H1 (cell line): Measurements from ENCODE around the gene CLMP. TPM values are rescaled to one million over a fixed set of nuclear protein-coding genes. Genes with fewer than 3 reads are reported as not detected.

Source experiments
- CTCF ChIA-PET: fragments of 300-600 bp; sonication (Branson Sonifier 250); formaldehyde crosslinking; loops from one replicate; lab custom pipeline; 2021; ENCODE audit not compliant: partially characterized antibody; lab: Charles Lee
- POLR2A ChIA-PET: fragments of 300-600 bp; sonication (Branson Sonifier 250); formaldehyde crosslinking; loops from one replicate; lab custom pipeline; 2021; ENCODE audit warnings: inconsistent platforms; ENCODE audit not compliant: partially characterized antibody; lab: Charles Lee
- DNase-seq, 2 experiments: peaks; one replicate each; pipeline versions ENCODE4 v3.0.0 to v3.0.0-alpha.2; 2010 to 2022; ENCODE audit warnings: low spot score in 2 of 2, low read depth in 1 of 2, mixed read lengths in 1 of 2
- FAIRE-seq: peaks from 2 replicates; lab custom pipeline; 2011; peaks lifted over from hg19 to GRCh38; lab: Jason Lieb, UNC
- H2AFZ ChIP-seq: 2 replicates; pipeline ENCODE4 v1.8.1; 2012; ENCODE audit warnings: low read length, inconsistent platforms
- H2AK5ac ChIP-seq: 2 replicates; pipeline ENCODE4 v1.6.1; 2013; ENCODE audit warnings: low read depth, low read length
- H2BK120ac ChIP-seq: replicated peaks from 2 replicates; pipeline ENCODE3; 2013; ENCODE audit warnings: low read depth, low read length, inconsistent platforms
- H2BK12ac ChIP-seq: 2 replicates; pipeline ENCODE4 v1.6.1; 2013; ENCODE audit warnings: low read depth, low read length
- H2BK15ac ChIP-seq: 2 replicates; pipeline ENCODE4 v1.6.1; 2013; ENCODE audit warnings: low read length
- H2BK20ac ChIP-seq: 2 replicates; pipeline ENCODE4 v1.6.1; 2013; ENCODE audit warnings: low read length
- H2BK5ac ChIP-seq: 2 replicates; pipeline ENCODE4 v1.6.1; 2013; ENCODE audit warnings: low read depth, low read length
- H3K14ac ChIP-seq: 2 replicates; pipeline ENCODE4 v1.6.1; 2013; ENCODE audit warnings: inconsistent platforms; ENCODE audit not compliant: insufficient read length
- H3K18ac ChIP-seq: 2 replicates; pipeline ENCODE4 v1.6.1; 2013; ENCODE audit warnings: low read length; ENCODE audit errors: extremely low read depth
- H3K23ac ChIP-seq: 2 replicates; pipeline ENCODE4 v1.6.1; 2013; ENCODE audit warnings: inconsistent platforms; ENCODE audit not compliant: insufficient read length
- H3K23me2 ChIP-seq: 2 replicates; pipeline ENCODE4 v1.6.1; 2013; ENCODE audit warnings: low read depth, low read length
- H3K27ac ChIP-seq: 2 replicates; pipeline ENCODE4 v1.6.1; 2011; ENCODE audit warnings: low read depth, low read length, inconsistent platforms
- H3K27me3 ChIP-seq, 4 experiments: replicated peaks in 1 of 4; 1 replicate in 1 of 4; 2 replicates in 3 of 4; pipeline versions ENCODE4 v1.6.1 to v1.8.1; 2011 to 2013; ENCODE audit warnings: low read length in 3 of 4, mild to moderate bottlenecking in 3 of 4, inconsistent platforms in 2 of 4, mixed read lengths in 2 of 4, moderate library complexity in 1 of 4; ENCODE audit not compliant: control insufficient read depth in 3 of 4, insufficient read depth in 3 of 4; ENCODE audit errors: extremely low read depth in 1 of 4
- H3K36me3 ChIP-seq, 4 experiments: 2 replicates each; pipeline versions ENCODE4 v1.6.1 to v1.8.1; 2011 to 2013; ENCODE audit warnings: mild to moderate bottlenecking in 4 of 4, low read length in 3 of 4, moderate library complexity in 2 of 4, control low read depth in 1 of 4, inconsistent platforms in 1 of 4; ENCODE audit not compliant: insufficient read depth in 4 of 4, control insufficient read depth in 2 of 4
- H3K4ac ChIP-seq: replicated peaks from 2 replicates; pipeline ENCODE3; 2013; ENCODE audit warnings: low read length, low read depth, mixed read lengths, inconsistent platforms; ENCODE audit not compliant: insufficient read length
- H3K4me1 ChIP-seq, 4 experiments: replicated peaks in 1 of 4; 1 replicate in 1 of 4; 2 replicates in 3 of 4; pipeline versions ENCODE4 v1.6.1 to v1.8.1; 2011 to 2013; ENCODE audit warnings: low read length in 3 of 4, inconsistent platforms in 2 of 4, mixed read lengths in 1 of 4; ENCODE audit not compliant: insufficient read depth in 4 of 4, control insufficient read depth in 3 of 4
- H3K4me2 ChIP-seq, 2 experiments: 2 replicates each; pipeline versions ENCODE4 v1.6.1 to v1.8.1; 2011 to 2013; ENCODE audit warnings: low read depth in 2 of 2, low read length in 2 of 2, control low read depth in 1 of 2, inconsistent platforms in 1 of 2, mild to moderate bottlenecking in 1 of 2; ENCODE audit not compliant: insufficient read depth in 1 of 2
- H3K4me3 ChIP-seq, 4 experiments: fragments of 200-600, 300-600 bp in 1 of 4; sonication (generic), shearing (Covaris generic), sonication (Bioruptor Twin) in 1 of 4; 2 replicates each; pipeline versions ENCODE4 v1.5.1 to v1.8.1; 2011 to 2016; ENCODE audit warnings: low read length in 4 of 4, low read depth in 3 of 4, control low read depth in 2 of 4, inconsistent platforms in 2 of 4, mild to moderate bottlenecking in 2 of 4, mixed read lengths in 1 of 4, moderate library complexity in 1 of 4; ENCODE audit not compliant: insufficient read depth in 2 of 4; ENCODE audit errors: extremely low read depth in 1 of 4
- H3K56ac ChIP-seq: replicated peaks from 2 replicates; pipeline ENCODE3; 2013; ENCODE audit warnings: low read depth, mild to moderate bottlenecking, mixed read lengths, low read length, inconsistent platforms; ENCODE audit not compliant: insufficient read length
- H3K79me1 ChIP-seq: 2 replicates; pipeline ENCODE4 v1.6.1; 2013; ENCODE audit warnings: low read depth, low read length, control low read depth
- H3K79me2 ChIP-seq, 2 experiments: 2 replicates each; pipeline versions ENCODE4 v1.6.1 to v1.8.1; 2012 to 2013; ENCODE audit warnings: low read length in 2 of 2, mild to moderate bottlenecking in 2 of 2, inconsistent platforms in 1 of 2; ENCODE audit not compliant: insufficient read depth in 2 of 2, control insufficient read depth in 1 of 2
- H3K9ac ChIP-seq, 4 experiments: replicated peaks in 1 of 4; 1 replicate in 1 of 4; 2 replicates in 3 of 4; pipeline versions ENCODE4 v1.6.1 to v1.8.1; 2011 to 2013; ENCODE audit warnings: low read depth in 3 of 4, low read length in 3 of 4, control low read depth in 2 of 4, mild to moderate bottlenecking in 2 of 4, moderate library complexity in 2 of 4, inconsistent platforms in 1 of 4; ENCODE audit errors: extremely low read depth in 1 of 4
- H3K9me3 ChIP-seq, 2 experiments: 2 replicates each; pipeline versions ENCODE4 v1.6.1 to v1.8.1; 2012 to 2013; ENCODE audit warnings: mild to moderate bottlenecking in 2 of 2, moderate library complexity in 2 of 2, control low read depth in 1 of 2, inconsistent platforms in 1 of 2, low read depth in 1 of 2, low read length in 1 of 2, mixed read lengths in 1 of 2; ENCODE audit not compliant: insufficient read depth in 2 of 2
- H4K20me1 ChIP-seq, 2 experiments: replicated peaks in 1 of 2; 2 replicates each; pipeline versions ENCODE3 to v1.8.1; 2011 to 2013; ENCODE audit warnings: inconsistent platforms in 2 of 2, low read length in 2 of 2, mild to moderate bottlenecking in 1 of 2; ENCODE audit not compliant: insufficient read depth in 2 of 2, control insufficient read depth in 1 of 2
- H4K5ac ChIP-seq: 2 replicates; pipeline ENCODE4 v1.6.1; 2013; ENCODE audit warnings: low read length, low read depth, mixed read lengths, inconsistent platforms; ENCODE audit not compliant: insufficient read length
- H4K8ac ChIP-seq: 2 replicates; pipeline ENCODE4 v1.8.0; 2013; ENCODE audit warnings: mild to moderate bottlenecking, moderate library complexity, low read length, inconsistent platforms; ENCODE audit not compliant: insufficient read depth; ENCODE audit errors: extremely low read depth
- H4K91ac ChIP-seq: replicated peaks from 2 replicates; pipeline ENCODE3; 2013; ENCODE audit warnings: low read length, mixed read lengths, inconsistent platforms; ENCODE audit not compliant: insufficient read length
- CEBPB ChIP-seq: IDR thresholded peaks from 2 replicates; pipeline ENCODE4 v1.6.1; 2012; ENCODE audit warnings: low read depth, low read length
- JUN ChIP-seq: IDR thresholded peaks from 2 replicates; pipeline ENCODE4 v1.6.1; 2011; ENCODE audit warnings: low read depth, mild to moderate bottlenecking, improper control_type of control experiment, low read length
- JUND ChIP-seq: IDR thresholded peaks from 2 replicates; pipeline ENCODE4 v1.6.1; 2011; ENCODE audit warnings: mild to moderate bottlenecking, improper control_type of control experiment, low read length
- KDM1A ChIP-seq: fragments of 200-600, 300-600 bp; sonication (generic); IDR thresholded peaks from 2 replicates; pipeline ENCODE4 v1.7.1; 2016; ENCODE audit warnings: mild to moderate bottlenecking, low read length, borderline replicate concordance
- POLR2A ChIP-seq, 2 experiments: IDR thresholded peaks; 1 replicate in 1 of 2; 2 replicates in 1 of 2; pipeline ENCODE4 v1.6.1; 2011; ENCODE audit warnings: low read depth in 2 of 2, low read length in 2 of 2, mild to moderate bottlenecking in 2 of 2; ENCODE audit errors: control extremely low read depth in 1 of 2
- POLR2AphosphoS5 ChIP-seq: IDR thresholded peaks from 2 replicates; pipeline ENCODE4 v1.6.1; 2011; ENCODE audit warnings: low read depth, low read length
- SP1 ChIP-seq: IDR thresholded peaks from 2 replicates; pipeline ENCODE4 v1.6.1; 2011; ENCODE audit warnings: low read depth, low read length
- TEAD4 ChIP-seq: IDR thresholded peaks from 2 replicates; pipeline ENCODE4 v1.6.1; 2012; ENCODE audit warnings: low read depth, low read length, inconsistent platforms, mixed read lengths
- WGBS, 2 experiments: shearing (Covaris generic) in 1 of 2; methylation state at CpG; one replicate each; pipeline versions ENCODE4 v1.1.6 to v1.1.7; 2013 to 2015; ENCODE audit warnings: low lambda C conversion rate in 2 of 2, mixed read lengths in 2 of 2, inconsistent platforms in 1 of 2, low coverage in 1 of 2, missing lambda C conversion rate in 1 of 2; ENCODE audit not compliant: insufficient replicate concordance in 2 of 2, insufficient coverage in 1 of 2, insufficient read length in 1 of 2; ENCODE audit errors: extremely low coverage in 1 of 2, missing lambda C conversion rate in 1 of 2; 5-methylcytosine and 5-hydroxymethylcytosine counted together
- polyA plus RNA-seq, 7 experiments: library from polyadenylated mRNA; depleted of rRNA in 3 of 7; stranded (reverse) in 5 of 7; unstranded in 2 of 7; fragments of >200 nt in 5 of 7; fragments of 200-250 nt in 2 of 7; gene quantifications; 1 replicate in 5 of 7; 2 replicates in 1 of 7; 4 replicates in 1 of 7; pipeline versions ENCODE4 v1.2.1 to v1.2.3, GENCODE V29; 2011 to 2013; ENCODE audit warnings: missing spikeins in 2 of 7, mixed read lengths in 2 of 7
- total RNA-seq: library from RNA; stranded (reverse); fragmentation: NEBNext Ultra II Directional; extraction: Animal tissue kit (Norgen Biotek cat#: 25700); gene quantifications from 2 replicates; pipeline ENCODE4 v1.2.1, GENCODE V29; 2021
- TF ChIP-seq, protein P1 (sequence below): IDR thresholded peaks from 2 replicates; pipeline ENCODE4 v1.6.1; 2012; ENCODE audit warnings: low read length, inconsistent platforms

The CLMP gene
- total and polyA plus RNA-seq, 2 of the 8 experiments (the other 6 are each of a cell fraction or from before 2014, with no cell fraction given) = 9.9 to 24.1 TPM

DNA sequence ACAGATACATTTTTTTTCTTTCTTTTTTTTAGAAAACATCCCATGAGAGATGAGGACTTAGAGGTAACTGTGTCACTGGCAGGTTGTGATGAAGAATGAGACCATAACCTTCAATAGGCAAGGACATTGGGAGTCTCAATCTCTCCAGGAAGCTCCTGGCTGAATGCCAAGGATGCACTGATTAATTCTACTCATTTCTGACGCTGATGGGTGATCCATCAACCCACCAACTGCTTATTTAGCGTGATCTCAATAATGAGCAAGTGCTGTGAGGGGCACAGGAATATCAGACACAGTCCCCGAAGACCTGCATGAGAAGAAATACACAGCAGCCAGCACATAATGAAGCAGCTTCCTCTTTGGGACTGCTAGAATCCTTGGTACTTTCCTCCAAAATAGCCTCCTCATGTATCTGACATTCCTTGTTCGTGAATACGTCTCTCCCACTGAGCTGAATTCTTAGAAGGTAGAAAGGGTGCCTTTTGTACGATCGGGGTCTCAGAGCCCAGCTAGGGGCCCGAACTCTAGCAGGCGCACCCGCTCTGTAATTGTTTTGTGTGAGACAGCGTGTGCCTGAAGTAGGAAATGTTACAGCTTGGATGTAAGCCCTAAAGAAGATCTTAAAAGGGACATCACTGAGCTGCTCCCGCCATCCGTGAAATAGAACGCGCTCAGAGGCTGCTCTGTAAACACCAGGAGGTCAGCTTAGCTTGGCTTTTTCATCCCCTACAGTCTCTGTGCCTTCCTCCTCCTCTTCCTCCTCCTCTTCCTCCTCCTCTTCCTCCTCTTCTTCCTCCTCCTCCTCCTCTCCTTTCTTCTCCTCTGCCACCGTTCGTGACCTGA is 7.2 kb downstream of the CLMP start:
- 45% methylated on average over 17 of the region's 17 CpGs; no CpG with 5 or more reads in 1 of the 2 experiments for WGBS, 2 experiments
- H3K27ac ChIP-seq = no peak overlapping the region; the same call in 1 of the 2 replicates
- H4K91ac ChIP-seq = peak overlapping the region; percentile 32
- no peak overlapping the region for H4K8ac ChIP-seq
- H2BK20ac ChIP-seq = peak overlapping the region; percentile 16; the same call in 1 of the 2 replicates
- peak overlapping the region in 1 of 4 experiments; percentile 23; a peak in 1 of 8 replicates for H3K4me3 ChIP-seq
- H3K9me3 ChIP-seq = no peaks in the 10 kb centered on the region
- no peaks in the 10 kb centered on the region; the same call in 1 of the 2 replicates for H3K23me2 ChIP-seq
- no peaks in the 10 kb centered on the region for H3K27me3 ChIP-seq
- ChIA-PET POLR2A (interaction anchor here (0.8 to 3.1 kb wide), 6 partner anchors 8 to 51 kb away, joined by 3 to 18 read pairs (median 6); no protein-coding TSS in a partner anchor), CTCF (interaction anchor here (0.6 to 2.8 kb wide), 14 partner anchors 12 to 532 kb away, joined by 3 to 13 read pairs (median 3); partner anchors contain the start of gene UBASH3B)
- H2BK120ac ChIP-seq = peak overlapping the region; percentile 30
- H4K20me1 ChIP-seq = no peaks in the 10 kb centered on the region
- H3K79me1 ChIP-seq = peaks cover 2% of the 10 kb centered on the region; the same call in 1 of the 2 replicates
- 0 out of 2 replicates have a peak overlapping the region, but pooled peaks have one; percentile 35 for H2BK12ac ChIP-seq
- peak overlapping the region; percentile 11; the same call in 1 of the 2 replicates for H2BK5ac ChIP-seq
- H3K4me2 ChIP-seq = peak overlapping the region; percentile 59 to 77
- peaks cover 0 to 44% of the 10 kb centered on the region in 2 experiments; a peak in 2 of 4 replicates for H3K79me2 ChIP-seq
- H2AFZ ChIP-seq = no peak overlapping the region
- H3K4me1 ChIP-seq = peaks cover 9 to 33% (median 14%) of the 10 kb centered on the region in 4 experiments
- no peak overlapping the region for H3K14ac ChIP-seq
- 0 out of 2 replicates have a peak overlapping the region, but pooled peaks have one; percentile 36 for H2BK15ac ChIP-seq
- FAIRE-seq (no peak), DNase-seq (no peak)
- no peak overlapping the region for H4K5ac ChIP-seq
- H3K23ac ChIP-seq = no peak overlapping the region
- H3K56ac ChIP-seq = no peak overlapping the region
- no peaks in the 10 kb centered on the region for H3K36me3 ChIP-seq
- no peak overlapping the region; the same call in 1 of the 2 replicates for H3K18ac ChIP-seq
- no peak overlapping the region for H3K4ac ChIP-seq
- peak overlapping the region in 3 of 4 experiments; percentile 25 to 53 (median 33); a peak in 3 of 7 replicates for H3K9ac ChIP-seq
- H2AK5ac ChIP-seq = peak overlapping the region; percentile 69; the same call in 1 of the 2 replicates
- TF ChIP-seq CEBPB (no peak), JUN (no peak), POLR2AphosphoS5 (no peak), JUND (no peak), POLR2A (IDR thresholded peaks at IDR 0.05; ENCODE audit: control extremely low read depth in 1 of 2, low read depth in 2 of 2, low read length in 2 of 2) (no peak), KDM1A (no peak), TEAD4 (no peak), SP1 (no peak)
- TF ChIP-seq, protein P1, sequence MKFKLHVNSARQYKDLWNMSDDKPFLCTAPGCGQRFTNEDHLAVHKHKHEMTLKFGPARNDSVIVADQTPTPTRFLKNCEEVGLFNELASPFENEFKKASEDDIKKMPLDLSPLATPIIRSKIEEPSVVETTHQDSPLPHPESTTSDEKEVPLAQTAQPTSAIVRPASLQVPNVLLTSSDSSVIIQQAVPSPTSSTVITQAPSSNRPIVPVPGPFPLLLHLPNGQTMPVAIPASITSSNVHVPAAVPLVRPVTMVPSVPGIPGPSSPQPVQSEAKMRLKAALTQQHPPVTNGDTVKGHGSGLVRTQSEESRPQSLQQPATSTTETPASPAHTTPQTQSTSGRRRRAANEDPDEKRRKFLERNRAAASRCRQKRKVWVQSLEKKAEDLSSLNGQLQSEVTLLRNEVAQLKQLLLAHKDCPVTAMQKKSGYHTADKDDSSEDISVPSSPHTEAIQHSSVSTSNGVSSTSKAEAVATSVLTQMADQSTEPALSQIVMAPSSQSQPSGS = no peak
